Stomach smooth muscle (tissue), 2 donors: ENCODE data around the gene CSF1R.
"Not testable (repeated sequence)": the region's sequence is repeated elsewhere in the genome, so short reads cannot be mapped to it uniquely, and the experiment has no call there.

Source experiments
- H3K27ac ChIP-seq: one replicate; pipeline ENCODE4 v1.7.0; 2013; ENCODE audit warnings: mild to moderate bottlenecking, low read length, inconsistent platforms
- H3K27me3 ChIP-seq, 2 donors: one replicate each; pipeline ENCODE4 v1.7.0; 2013; ENCODE audit warnings: low read length in 2 of 2; ENCODE audit not compliant: insufficient read depth in 2 of 2, control insufficient read depth in 1 of 2
- H3K36me3 ChIP-seq, 2 donors: one replicate each; pipeline ENCODE4 v1.7.0; 2013; ENCODE audit warnings: low read length in 2 of 2; ENCODE audit not compliant: control insufficient read depth in 2 of 2, insufficient read depth in 2 of 2
- H3K4me1 ChIP-seq: one replicate; pipeline ENCODE4 v1.7.0; 2013; ENCODE audit warnings: low read length; ENCODE audit not compliant: control insufficient read depth, insufficient read depth
- H3K4me3 ChIP-seq, 2 donors: one replicate each; pipeline ENCODE4 v1.7.0; 2013; ENCODE audit warnings: low read length in 2 of 2
- H3K9ac ChIP-seq, 2 donors: one replicate each; pipeline ENCODE4 v1.7.0; 2013; ENCODE audit warnings: low read length in 2 of 2, mild to moderate bottlenecking in 1 of 2
- H3K9me3 ChIP-seq, 2 donors: one replicate each; pipeline ENCODE4 v1.7.0; 2013; ENCODE audit warnings: low read length in 2 of 2; ENCODE audit not compliant: control insufficient read depth in 2 of 2
- donor health status: healthy.
- donor health status: Pancreatic carcinoma.

CSF1R gene

DNA sequence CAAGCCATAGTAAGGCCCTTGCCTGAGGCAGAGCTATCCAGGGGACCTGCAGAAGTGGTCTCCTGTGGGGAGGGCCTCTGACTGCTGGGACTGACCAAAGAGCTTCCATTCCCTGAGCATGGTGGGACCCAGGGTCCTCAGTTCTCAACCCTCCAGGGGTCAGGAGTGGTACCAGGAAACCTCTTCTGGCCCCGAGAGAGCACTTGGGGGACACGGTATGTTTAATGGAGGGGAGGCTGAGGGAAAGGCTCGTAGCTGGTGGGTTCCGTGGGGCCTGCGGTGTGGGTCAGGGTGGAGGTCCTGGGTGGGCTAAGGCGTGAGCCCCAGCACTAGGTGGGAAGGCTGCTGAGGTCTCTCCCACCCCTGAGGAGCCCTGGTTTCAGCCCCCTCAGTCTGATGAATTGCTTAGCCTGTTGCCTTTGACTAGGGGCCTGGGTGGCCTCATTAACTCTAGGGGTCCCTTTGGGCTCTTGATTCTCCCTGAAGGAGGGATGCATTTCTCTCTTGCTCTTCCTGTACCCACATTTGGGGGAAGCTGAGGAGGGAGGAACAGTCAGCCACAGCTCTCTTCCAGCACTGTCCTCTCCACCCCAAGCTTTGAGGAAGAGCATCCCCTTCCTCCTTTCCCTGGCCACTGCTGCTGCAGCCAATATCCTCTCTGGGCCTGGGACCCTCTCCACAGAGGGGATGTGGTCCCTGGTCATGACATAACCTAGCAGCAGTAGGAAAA lies 34.0 kb downstream of the CSF1R start:
- no peaks in the 10 kb centered on the region for H3K27me3 ChIP-seq
- H3K4me3 ChIP-seq, result no peak overlapping the region
- H3K4me1 ChIP-seq, result no peaks in the 10 kb centered on the region
- peaks cover 54 to 69% of the 10 kb centered on the region in 2 donors for H3K36me3 ChIP-seq
- H3K9me3 ChIP-seq, result no peaks in the 10 kb centered on the region
- no peak overlapping the region for H3K9ac ChIP-seq
- H3K27ac ChIP-seq, result no peak overlapping the region

DNA sequence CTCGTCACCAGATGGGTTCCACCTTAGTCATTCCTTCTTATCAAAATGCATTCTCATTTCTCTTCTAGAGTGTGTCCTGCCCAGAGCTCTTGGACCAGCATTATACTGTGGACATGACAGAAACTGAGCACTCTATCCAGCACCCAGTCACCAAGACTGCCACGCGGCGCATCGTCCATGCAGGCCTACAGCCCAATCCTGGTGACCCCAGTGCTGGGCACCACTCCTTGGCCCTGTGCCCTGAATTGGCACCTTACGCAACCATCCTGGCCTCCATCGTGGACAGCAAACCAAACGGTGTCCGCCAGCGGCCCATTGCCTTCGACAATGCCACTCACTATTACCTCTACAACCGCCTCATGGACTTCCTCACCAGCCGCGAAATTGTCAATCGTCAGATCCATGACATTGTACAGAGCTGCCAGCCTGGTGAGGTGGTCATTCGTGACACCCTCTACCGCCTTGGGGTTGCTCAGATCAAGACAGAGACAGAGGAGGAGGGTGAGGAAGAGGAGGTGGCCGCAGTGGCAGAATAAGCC lies 34.6 kb downstream of the CSF1R start:
- H3K9me3 ChIP-seq, result no peaks in the 10 kb centered on the region
- no peaks in the 10 kb centered on the region for H3K4me1 ChIP-seq
- no peak overlapping the region for H3K27ac ChIP-seq
- peaks cover 58 to 72% of the 10 kb centered on the region in 2 donors for H3K36me3 ChIP-seq
- no peak overlapping the region for H3K4me3 ChIP-seq
- H3K9ac ChIP-seq, result no peak overlapping the region
- H3K27me3 ChIP-seq, result no peaks in the 10 kb centered on the region

- not testable (repeated sequence) for H3K4me1 ChIP-seq, H3K27ac ChIP-seq, H3K9me3 ChIP-seq, H3K9ac ChIP-seq, H3K27me3 ChIP-seq, H3K4me3 ChIP-seq
- peaks cover 66 to 81% of the 10 kb centered on the region in 2 donors for H3K36me3 ChIP-seq
Observed at GRCh38 chr5:150050172-150050811, 36.1 kb downstream of the CSF1R start.

- Histone ChIP-seq H3K27ac (no peak overlapping the region), H3K9ac (no peak overlapping the region), H3K27me3 (no peaks in the 10 kb centered on the region), H3K4me3 (no peak overlapping the region), H3K36me3 (peaks cover 81 to 82% of the 10 kb centered on the region in 2 donors), H3K9me3 (no peaks in the 10 kb centered on the region), H3K4me1 (no peaks in the 10 kb centered on the region)
Observed at GRCh38 chr5:150046031-150046430, 40.3 kb downstream of the CSF1R start.

GRCh38 chr5:150045549-150045948 lies 40.8 kb downstream of the CSF1R start:
- Histone ChIP-seq H3K9ac (no peak overlapping the region), H3K4me3 (no peak overlapping the region), H3K9me3 (no peaks in the 10 kb centered on the region), H3K27me3 (no peaks in the 10 kb centered on the region), H3K36me3 (peaks cover 82% of the 10 kb centered on the region in 2 donors), H3K27ac (no peak overlapping the region), H3K4me1 (no peaks in the 10 kb centered on the region)

GRCh38 chr5:150044712-150045111 lies 41.6 kb downstream of the CSF1R start:
- no peak overlapping the region for H3K4me3 ChIP-seq
- H3K4me1 ChIP-seq, result no peaks in the 10 kb centered on the region
- no peaks in the 10 kb centered on the region for H3K9me3 ChIP-seq
- H3K27me3 ChIP-seq, result no peaks in the 10 kb centered on the region
- H3K27ac ChIP-seq, result no peak overlapping the region
- H3K9ac ChIP-seq, result no peak overlapping the region
- peaks cover 79 to 81% of the 10 kb centered on the region in 2 donors for H3K36me3 ChIP-seq

GRCh38 chr5:150044329-150044681 lies 42.0 kb downstream of the CSF1R start:
- H3K4me3 ChIP-seq, result no peak overlapping the region
- no peaks in the 10 kb centered on the region for H3K4me1 ChIP-seq
- H3K9me3 ChIP-seq, result no peaks in the 10 kb centered on the region
- H3K9ac ChIP-seq, result no peak overlapping the region
- H3K27ac ChIP-seq, result no peak overlapping the region
- H3K36me3 ChIP-seq, result peaks cover 75 to 76% of the 10 kb centered on the region in 2 donors
- H3K27me3 ChIP-seq, result no peaks in the 10 kb centered on the region

DNA sequence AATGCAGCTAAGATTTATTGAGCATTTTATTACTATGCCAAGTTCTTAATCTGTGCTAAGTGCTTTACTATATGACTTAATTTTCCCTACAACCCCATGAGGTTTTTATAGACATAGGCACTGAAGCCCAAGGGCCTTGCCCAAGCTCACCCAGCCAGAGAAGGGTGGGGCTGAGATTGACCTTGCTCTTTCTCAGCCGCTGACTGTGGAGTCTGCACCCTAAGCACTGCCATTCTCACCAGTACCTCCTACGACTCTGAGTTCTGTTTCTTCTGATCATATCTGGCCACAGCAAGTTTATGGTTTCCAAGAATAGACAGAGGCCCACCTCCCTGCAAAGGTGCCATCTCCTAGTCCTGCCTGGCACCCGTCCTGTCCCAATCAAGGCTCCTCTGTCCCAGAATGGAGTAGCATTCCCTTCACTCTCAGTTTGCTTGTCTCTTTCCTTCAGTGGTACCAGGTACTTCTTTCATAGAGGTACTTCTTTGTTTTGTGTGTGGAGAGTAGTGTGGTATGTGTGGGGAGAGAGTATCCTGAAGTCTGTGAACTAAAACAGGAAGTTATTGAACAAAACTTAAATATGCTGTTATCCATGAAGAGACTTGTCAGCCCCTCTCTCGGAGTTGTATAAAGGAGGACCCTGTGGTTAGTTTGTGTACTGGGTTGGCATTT lies 42.6 kb downstream of the CSF1R start:
- Histone ChIP-seq H3K27me3 (no peaks in the 10 kb centered on the region), H3K9ac (no peak overlapping the region), H3K27ac (no peak overlapping the region), H3K4me1 (no peaks in the 10 kb centered on the region), H3K36me3 (peaks cover 73 to 74% of the 10 kb centered on the region in 2 donors), H3K9me3 (no peaks in the 10 kb centered on the region), H3K4me3 (no peak overlapping the region)

- H3K9ac ChIP-seq, result no peak overlapping the region
- H3K27me3 ChIP-seq, result no peaks in the 10 kb centered on the region
- no peak overlapping the region for H3K4me3 ChIP-seq
- no peaks in the 10 kb centered on the region for H3K9me3 ChIP-seq
- peaks cover 65 to 72% of the 10 kb centered on the region in 2 donors for H3K36me3 ChIP-seq
- no peak overlapping the region for H3K27ac ChIP-seq
- no peaks in the 10 kb centered on the region for H3K4me1 ChIP-seq
Observed at GRCh38 chr5:150042459-150042858, 43.9 kb downstream of the CSF1R start.

GRCh38 chr5:150038547-150038946 lies 47.8 kb downstream of the CSF1R start:
- no peak overlapping the region for H3K9ac ChIP-seq
- H3K4me1 ChIP-seq, result no peaks in the 10 kb centered on the region
- H3K27me3 ChIP-seq, result no peaks in the 10 kb centered on the region
- peaks cover 60 to 69% of the 10 kb centered on the region in 2 donors for H3K36me3 ChIP-seq
- H3K9me3 ChIP-seq, result no peaks in the 10 kb centered on the region
- no peak overlapping the region for H3K4me3 ChIP-seq
- no peak overlapping the region for H3K27ac ChIP-seq
